B cell (primary cell): ENCODE results near the gene COX6B2. TPM values are rescaled to one million over a fixed set of nuclear protein-coding genes. Genes with fewer than 3 reads are reported as not detected.

ENCODE experiments used
- ATAC-seq: fragments of 200-7000 bp; cut with Tn5 transposase; one replicate; pipeline ENCODE4 v1.10.0; 2021; ENCODE audit warnings: low read depth, mild to moderate bottlenecking, moderate number of reproducible peaks, moderate library complexity
- CTCF ChIA-PET: fragments of 350-600 bp; sonication (Branson Sonifier 250); formaldehyde crosslinking; loops from one replicate; lab custom pipeline; 2021; ENCODE audit warnings: antibody characterized with exemption, inconsistent platforms; lab: Charles Lee
- POLR2A ChIA-PET: fragments of 350-600 bp; sonication (Branson Sonifier 250); formaldehyde crosslinking; loops from one replicate; lab custom pipeline; 2021; ENCODE audit warnings: antibody characterized with exemption; lab: Charles Lee
- DNase-seq: peaks from one replicate; pipeline ENCODE4 v3.0.0; 2013
- H2AFZ ChIP-seq: 2 replicates; pipeline ENCODE4 v1.6.1; 2012; ENCODE audit warnings: mild to moderate bottlenecking, low read depth, low read length; ENCODE audit not compliant: insufficient read depth, poor library complexity, severe bottlenecking
- H3K27ac ChIP-seq, 2 donors: 1 replicate in 1 of 2; 2 replicates in 1 of 2; pipeline ENCODE4 v1.5.1; 2012 to 2013; ENCODE audit warnings: low read length in 2 of 2, mild to moderate bottlenecking in 2 of 2, moderate library complexity in 1 of 2
- H3K27me3 ChIP-seq, 4 experiments: fragments of 200-600 bp in 1 of 4; sonication (generic) in 1 of 4; replicated peaks in 1 of 4; 1 replicate in 2 of 4; 2 replicates in 2 of 4; pipeline versions ENCODE4 v1.6.1 to v1.7.0; 2013 to 2016; ENCODE audit warnings: low read length in 3 of 4, mild to moderate bottlenecking in 2 of 4, mixed read lengths in 1 of 4, moderate library complexity in 1 of 4; ENCODE audit not compliant: insufficient read depth in 4 of 4, control insufficient read depth in 3 of 4; ENCODE audit errors: control extremely low read depth in 1 of 4
- H3K36me3 ChIP-seq, 2 experiments: replicated peaks in 1 of 2; 1 replicate in 1 of 2; 2 replicates in 1 of 2; pipeline versions ENCODE4 v1.6.1 to v1.7.1; 2013; ENCODE audit warnings: low read length in 1 of 2; ENCODE audit not compliant: insufficient read depth in 2 of 2, control insufficient read depth in 1 of 2; ENCODE audit errors: control extremely low read depth in 1 of 2, extremely low read depth in 1 of 2
- H3K4me1 ChIP-seq, 2 donors: fragments of 200-600 bp in 1 of 2; sonication (generic) in 1 of 2; 1 replicate in 1 of 2; 2 replicates in 1 of 2; pipeline versions ENCODE4 v1.5.1 to v1.6.1; 2013 to 2017; ENCODE audit warnings: low read length in 2 of 2; ENCODE audit not compliant: control insufficient read depth in 2 of 2, insufficient read depth in 2 of 2
- H3K4me2 ChIP-seq: replicated peaks from 2 replicates; pipeline ENCODE3; 2012; ENCODE audit warnings: mild to moderate bottlenecking, low read depth, low read length; ENCODE audit not compliant: poor library complexity, severe bottlenecking
- H3K4me3 ChIP-seq, 5 experiments: fragments of 200-600 bp in 1 of 5; sonication (generic) in 1 of 5; 1 replicate in 3 of 5; 2 replicates in 2 of 5; pipeline versions ENCODE4 v1.5.1 to v1.7.0; 2011 to 2016; ENCODE audit warnings: low read length in 4 of 5, mild to moderate bottlenecking in 4 of 5, low read depth in 2 of 5, control low read depth in 1 of 5, moderate library complexity in 1 of 5; ENCODE audit not compliant: insufficient read depth in 1 of 5; ENCODE audit errors: control extremely low read depth in 1 of 5, extremely low read depth in 1 of 5
- H3K79me2 ChIP-seq: fragments of 200-600 bp; sonication (generic); one replicate; pipeline ENCODE4 v1.6.0; 2016; ENCODE audit warnings: low read length; ENCODE audit not compliant: control insufficient read depth, insufficient read depth
- H3K9ac ChIP-seq: fragments of 200-600 bp; sonication (generic); 2 replicates; pipeline ENCODE4 v1.6.1; 2017; ENCODE audit warnings: mild to moderate bottlenecking, low read length, moderate library complexity
- H3K9me3 ChIP-seq, 3 donors: one replicate each; pipeline versions ENCODE4 v1.6.1 to v1.7.1; 2013; ENCODE audit warnings: low read length in 2 of 3; ENCODE audit not compliant: control insufficient read depth in 2 of 3, insufficient read depth in 1 of 3; ENCODE audit errors: control extremely low read depth in 1 of 3
- H4K20me1 ChIP-seq: 2 replicates; pipeline ENCODE4 v1.6.0; 2012; ENCODE audit warnings: mild to moderate bottlenecking, low read length; ENCODE audit not compliant: insufficient read depth, control insufficient read depth, poor library complexity, severe bottlenecking
- H3K27ac Mint-ChIP-seq: one replicate; pipeline ENCODE4 v1.8.0; 2021; ENCODE audit warnings: mixed read lengths
- H3K27me3 Mint-ChIP-seq: one replicate; pipeline ENCODE4 v1.8.0; 2021; ENCODE audit warnings: mixed read lengths
- H3K4me1 Mint-ChIP-seq: one replicate; pipeline ENCODE4 v1.8.0; 2021; ENCODE audit warnings: mixed read lengths
- H3K4me3 Mint-ChIP-seq: one replicate; pipeline ENCODE4 v1.8.0; 2021; ENCODE audit warnings: mixed read lengths
- H3K9me3 Mint-ChIP-seq: one replicate; pipeline ENCODE4 v1.8.0; 2022; ENCODE audit warnings: mixed read lengths; ENCODE audit not compliant: insufficient read depth
- EZH2 ChIP-seq: IDR thresholded peaks from 2 replicates; pipeline ENCODE4 v1.6.1; 2012; ENCODE audit warnings: borderline replicate concordance, low read depth, mild to moderate bottlenecking, moderate library complexity, low read length; ENCODE audit not compliant: insufficient read depth, poor library complexity, severe bottlenecking
- WGBS: methylation state at CpG from one replicate; pipeline ENCODE4 v1.1.5; 2013; ENCODE audit warnings: missing lambda C conversion rate; ENCODE audit not compliant: insufficient coverage; 5-methylcytosine and 5-hydroxymethylcytosine counted together
- intact Hi-C: fragments of 100-400 bp; cut with micrococcal nuclease; formaldehyde crosslinking; loops from one replicate; pipeline ENCODE4 v1.10.0; 2022
- polyA plus RNA-seq: library from polyadenylated mRNA; depleted of rRNA; stranded (reverse); fragments of >200 nt; gene quantifications from 2 replicates; pipeline ENCODE4 v1.2.3, GENCODE V29; 2012
- total RNA-seq, 2 donors: library from RNA; stranded (reverse); fragments of 120-200 nt in 1 of 2; gene quantifications; 1 replicate in 1 of 2; 2 replicates in 1 of 2; pipeline versions ENCODE4 v1.2.3 to v1.2.4, GENCODE V29; 2013 to 2022
- TF ChIP-seq, protein P1 (sequence below): fragments of 200-600 bp; IDR thresholded peaks from one replicate; pipeline ENCODE4 v1.8.0; 2022; ENCODE audit warnings: antibody characterized with exemption, mild to moderate bottlenecking

The COX6B2 gene
- total and polyA plus RNA-seq, 2 donors (not counting 1 experiment from before 2014, with no cell fraction given): not detected

GRCh38 chr19:55314396-55314795 is 40.1 kb downstream of the COX6B2 start:
- POLR2A ChIA-PET: no interaction called here
- 95% methylated on average over 8 of the region's 8 CpGs for WGBS
- CTCF ChIA-PET: no interaction called here

GRCh38 chr19:55312621-55313512 is 41.7 kb downstream of the COX6B2 start:
- Histone ChIP-seq H3K4me2 (no peak overlapping the region), H3K9ac (no peak overlapping the region), H3K79me2 (no peaks in the 10 kb centered on the region), H2AFZ (no peak overlapping the region), H3K4me3 (no peak overlapping the region), H3K27me3 (no peaks in the 10 kb centered on the region), H3K27ac (no peak overlapping the region), H3K9me3 (peaks cover 0 to 8% (median 0%) of the 10 kb centered on the region in 3 donors), H3K36me3 (no peaks in the 10 kb centered on the region), H4K20me1 (no peaks in the 10 kb centered on the region), H3K4me1 (no peaks in the 10 kb centered on the region)
- no peak overlapping the region for H3K27ac Mint-ChIP-seq
- TF ChIP-seq EZH2: no peak
- TF ChIP-seq, protein P1, sequence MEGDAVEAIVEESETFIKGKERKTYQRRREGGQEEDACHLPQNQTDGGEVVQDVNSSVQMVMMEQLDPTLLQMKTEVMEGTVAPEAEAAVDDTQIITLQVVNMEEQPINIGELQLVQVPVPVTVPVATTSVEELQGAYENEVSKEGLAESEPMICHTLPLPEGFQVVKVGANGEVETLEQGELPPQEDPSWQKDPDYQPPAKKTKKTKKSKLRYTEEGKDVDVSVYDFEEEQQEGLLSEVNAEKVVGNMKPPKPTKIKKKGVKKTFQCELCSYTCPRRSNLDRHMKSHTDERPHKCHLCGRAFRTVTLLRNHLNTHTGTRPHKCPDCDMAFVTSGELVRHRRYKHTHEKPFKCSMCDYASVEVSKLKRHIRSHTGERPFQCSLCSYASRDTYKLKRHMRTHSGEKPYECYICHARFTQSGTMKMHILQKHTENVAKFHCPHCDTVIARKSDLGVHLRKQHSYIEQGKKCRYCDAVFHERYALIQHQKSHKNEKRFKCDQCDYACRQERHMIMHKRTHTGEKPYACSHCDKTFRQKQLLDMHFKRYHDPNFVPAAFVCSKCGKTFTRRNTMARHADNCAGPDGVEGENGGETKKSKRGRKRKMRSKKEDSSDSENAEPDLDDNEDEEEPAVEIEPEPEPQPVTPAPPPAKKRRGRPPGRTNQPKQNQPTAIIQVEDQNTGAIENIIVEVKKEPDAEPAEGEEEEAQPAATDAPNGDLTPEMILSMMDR: no peak
- POLR2A ChIA-PET: no interaction called here
- WGBS: 97% methylated on average over 47 of the region's 47 CpGs
- no peaks in the 10 kb centered on the region for H3K27me3 Mint-ChIP-seq
- H3K9me3 Mint-ChIP-seq: no peaks in the 10 kb centered on the region
- ATAC-seq (no peak), DNase-seq (no peak)
- no peaks in the 10 kb centered on the region for H3K4me1 Mint-ChIP-seq
- no peak overlapping the region for H3K4me3 Mint-ChIP-seq
- CTCF ChIA-PET: interaction anchor here (0.7 kb wide), 1 partner anchor 11 kb away, joined by 3 read pairs; no protein-coding TSS in a partner anchor
- intact Hi-C loops: no loop called here

More at GRCh38 chr19:55314396-55314795, 40.1 kb downstream of the COX6B2 start:
- H3K4me3 ChIP-seq: no peak overlapping the region
- no peaks in the 10 kb centered on the region for H3K9me3 Mint-ChIP-seq
- H3K4me1 Mint-ChIP-seq: no peaks in the 10 kb centered on the region
- no peak overlapping the region for H3K4me3 Mint-ChIP-seq
- H4K20me1 ChIP-seq: no peaks in the 10 kb centered on the region
- no peak overlapping the region for H3K9ac ChIP-seq
- no peak overlapping the region for H2AFZ ChIP-seq
- H3K9me3 ChIP-seq: peaks cover 0 to 4% (median 0%) of the 10 kb centered on the region in 3 donors
- H3K27ac Mint-ChIP-seq: no peak overlapping the region
- H3K4me1 ChIP-seq: no peaks in the 10 kb centered on the region
- no peaks in the 10 kb centered on the region for H3K27me3 Mint-ChIP-seq
- TF ChIP-seq, protein P1: no peak
- TF ChIP-seq EZH2: no peak
- no peaks in the 10 kb centered on the region for H3K27me3 ChIP-seq
- H3K79me2 ChIP-seq: no peaks in the 10 kb centered on the region
- intact Hi-C loops: no loop called here
- no peaks in the 10 kb centered on the region for H3K36me3 ChIP-seq
- H3K27ac ChIP-seq: no peak overlapping the region
- H3K4me2 ChIP-seq: no peak overlapping the region
- no peak for DNase-seq
- ATAC-seq: no peak
